GM12872 (cell line): ENCODE measurements around the gene CACNA1S.

Source experiments
- TF ChIP-seq, protein P1 (sequence below): IDR thresholded peaks from 3 replicates; pipeline ENCODE4 v1.5.1; 2011; ENCODE audit warnings: low read depth, mild to moderate bottlenecking, low read length, moderate library complexity; ENCODE audit not compliant: insufficient read depth

The CACNA1S gene

DNA sequence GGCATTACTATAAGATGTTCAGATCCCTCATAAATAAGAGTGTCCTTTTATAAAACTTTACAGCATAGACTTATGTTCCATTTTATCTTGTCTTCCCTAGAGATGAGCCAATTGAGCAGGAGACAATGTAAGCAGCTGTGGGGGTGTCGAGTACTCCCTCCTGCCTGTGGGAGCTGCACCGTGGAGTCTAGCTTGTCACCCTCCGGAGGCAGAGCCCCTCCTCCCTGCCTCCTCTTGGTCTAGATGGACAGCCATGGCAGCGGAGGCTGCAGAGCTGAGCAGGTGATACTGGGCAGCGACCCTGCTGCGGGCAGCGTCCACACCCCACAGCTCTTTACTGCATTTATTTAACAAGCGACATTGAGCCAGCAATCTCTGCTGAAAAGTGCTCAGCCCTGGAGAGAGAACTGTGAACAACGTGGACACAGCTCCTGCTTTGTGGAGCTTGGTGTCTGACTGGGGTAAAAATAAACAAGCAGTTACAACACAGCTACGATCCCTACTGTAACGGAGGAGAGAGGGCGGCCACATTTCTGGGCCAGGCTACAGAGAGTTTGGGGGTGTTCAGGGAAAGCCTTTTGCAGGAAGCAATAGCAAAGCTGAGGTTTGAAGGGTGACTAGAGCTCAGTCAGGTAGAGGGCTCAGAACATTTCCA, 75.9 kb downstream of the CACNA1S start:
- TF ChIP-seq, protein P1, sequence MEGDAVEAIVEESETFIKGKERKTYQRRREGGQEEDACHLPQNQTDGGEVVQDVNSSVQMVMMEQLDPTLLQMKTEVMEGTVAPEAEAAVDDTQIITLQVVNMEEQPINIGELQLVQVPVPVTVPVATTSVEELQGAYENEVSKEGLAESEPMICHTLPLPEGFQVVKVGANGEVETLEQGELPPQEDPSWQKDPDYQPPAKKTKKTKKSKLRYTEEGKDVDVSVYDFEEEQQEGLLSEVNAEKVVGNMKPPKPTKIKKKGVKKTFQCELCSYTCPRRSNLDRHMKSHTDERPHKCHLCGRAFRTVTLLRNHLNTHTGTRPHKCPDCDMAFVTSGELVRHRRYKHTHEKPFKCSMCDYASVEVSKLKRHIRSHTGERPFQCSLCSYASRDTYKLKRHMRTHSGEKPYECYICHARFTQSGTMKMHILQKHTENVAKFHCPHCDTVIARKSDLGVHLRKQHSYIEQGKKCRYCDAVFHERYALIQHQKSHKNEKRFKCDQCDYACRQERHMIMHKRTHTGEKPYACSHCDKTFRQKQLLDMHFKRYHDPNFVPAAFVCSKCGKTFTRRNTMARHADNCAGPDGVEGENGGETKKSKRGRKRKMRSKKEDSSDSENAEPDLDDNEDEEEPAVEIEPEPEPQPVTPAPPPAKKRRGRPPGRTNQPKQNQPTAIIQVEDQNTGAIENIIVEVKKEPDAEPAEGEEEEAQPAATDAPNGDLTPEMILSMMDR = no peak

DNA sequence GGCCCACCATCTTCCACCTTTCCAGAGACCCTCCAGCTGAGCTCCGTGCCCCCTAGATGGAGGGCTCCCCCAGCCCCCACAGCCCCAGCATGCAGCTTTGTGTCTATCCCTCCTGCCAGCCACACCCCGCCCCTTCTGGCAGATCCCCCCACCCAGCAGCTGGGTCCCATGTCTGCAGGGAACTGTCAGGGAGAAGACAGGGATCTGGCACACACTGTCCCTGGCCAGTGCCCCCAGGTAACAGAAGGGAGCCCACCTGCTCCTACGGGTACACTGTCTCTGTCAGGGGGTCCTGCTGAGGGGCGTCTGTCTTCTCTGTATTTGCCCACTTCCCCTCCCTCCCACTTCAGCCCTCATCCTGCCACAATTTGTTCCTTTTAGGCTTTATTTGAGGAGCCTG, 77.6 kb downstream of the CACNA1S start:
- TF ChIP-seq, protein P1 = no peak

DNA sequence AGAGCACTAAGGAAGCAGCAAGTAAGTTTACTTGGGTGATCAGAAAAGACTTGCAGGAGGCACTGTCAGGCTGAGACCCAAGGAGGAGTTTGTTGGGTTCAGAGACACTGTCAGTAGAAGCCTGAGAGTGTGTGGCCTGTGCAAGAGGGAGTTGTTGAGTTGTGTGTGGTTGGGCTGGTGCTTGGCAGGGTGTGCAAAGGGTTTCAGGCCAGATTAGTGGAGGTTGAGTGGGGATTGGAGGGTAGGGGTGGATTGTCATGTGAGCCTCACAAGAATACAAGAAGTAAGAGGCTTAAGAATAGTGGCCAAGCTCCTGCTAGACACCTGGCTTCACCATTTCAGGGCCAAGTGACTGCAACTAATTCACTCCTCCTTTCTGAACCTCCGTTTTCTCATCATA, 79.8 kb downstream of the CACNA1S start:
- TF ChIP-seq, protein P1 = no peak

DNA sequence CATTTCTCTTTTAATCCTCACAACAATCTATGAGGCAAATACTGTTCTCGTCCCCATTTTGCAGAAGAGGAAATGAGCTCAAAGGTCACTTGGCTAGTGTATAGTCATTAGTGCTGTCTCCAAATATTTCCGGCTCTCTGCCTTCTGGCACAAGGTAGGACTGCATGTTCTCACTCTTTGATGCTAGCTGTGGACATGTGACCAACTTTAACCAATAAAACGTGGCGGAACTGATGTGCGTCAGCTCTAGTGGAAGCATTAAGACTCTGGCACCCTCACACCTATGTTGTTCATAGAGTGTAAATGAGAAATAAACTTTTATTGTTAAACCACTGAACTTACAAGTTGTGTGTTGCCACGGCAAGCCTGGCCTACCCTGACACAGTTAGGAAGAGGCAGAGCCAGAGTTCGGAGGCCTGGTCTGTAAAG, 83.8 kb downstream of the CACNA1S start:
- TF ChIP-seq, protein P1 = no peak

DNA sequence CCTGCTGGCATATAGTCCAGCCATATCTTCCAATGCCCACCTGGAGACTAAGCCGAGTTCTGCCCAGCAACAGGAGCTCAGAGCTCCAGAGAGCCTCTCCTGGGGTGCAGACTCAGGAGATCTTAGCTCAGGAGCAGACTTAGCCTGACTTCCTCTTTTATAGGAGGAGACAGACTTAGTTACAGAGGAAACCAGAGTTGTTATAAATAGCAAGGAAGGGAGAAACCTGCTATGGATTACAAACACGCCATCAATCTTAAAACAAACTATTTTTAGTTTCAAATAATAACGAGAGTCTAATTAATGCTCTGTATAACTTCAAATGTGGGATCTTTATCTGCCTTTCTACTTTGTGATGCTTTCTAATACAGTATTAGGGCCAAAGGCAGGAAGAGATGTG, 85.4 kb downstream of the CACNA1S start:
- TF ChIP-seq, protein P1 = no peak

DNA sequence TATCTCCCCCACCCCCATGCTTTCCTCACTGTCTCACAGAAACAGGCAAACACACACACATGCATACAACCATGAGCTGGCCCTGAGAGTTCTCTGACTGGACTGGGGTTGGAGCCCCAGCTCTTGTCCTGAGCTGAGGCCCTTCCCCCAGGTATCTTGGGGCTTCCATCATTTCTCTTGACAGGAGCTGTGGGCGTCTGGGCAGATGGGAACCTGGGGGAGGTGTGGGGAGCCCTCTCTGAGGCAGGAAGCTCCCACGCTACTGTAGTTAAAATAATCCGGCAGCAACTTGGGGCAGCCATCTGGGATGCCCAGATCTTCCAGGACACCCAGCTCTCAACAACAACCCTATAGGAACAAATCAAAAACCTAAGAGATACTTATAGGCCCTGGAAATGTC, 86.0 kb downstream of the CACNA1S start:
- TF ChIP-seq, protein P1 = no peak

DNA sequence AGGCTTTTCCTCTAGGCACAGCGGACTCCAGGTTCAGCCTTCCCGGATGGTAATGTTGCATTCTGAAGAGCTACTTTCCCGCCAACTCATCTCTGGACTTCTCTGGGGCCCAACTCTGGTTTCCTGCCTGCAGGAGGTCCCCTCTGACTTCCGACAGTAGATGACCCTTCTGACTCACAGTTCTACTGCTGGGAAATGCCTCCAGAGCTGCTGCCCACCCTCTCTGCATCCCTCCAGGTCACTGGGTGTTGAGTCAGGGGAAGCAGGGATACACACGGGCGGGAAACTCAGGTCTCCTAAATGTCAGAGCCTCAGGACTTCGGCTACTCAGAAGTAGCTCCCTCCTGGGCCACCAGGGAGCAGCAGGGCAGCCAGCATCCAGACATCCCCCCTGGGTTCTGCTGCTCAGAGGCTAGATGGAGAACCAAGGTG, 86.6 kb downstream of the CACNA1S start:
- TF ChIP-seq, protein P1 = peak; percentile 64
